Fibroblast of peridontal ligament (primary cell): ENCODE measurements around the gene HNRNPUL1.

Source experiments
- DNase-seq: peaks from one replicate; pipeline ENCODE4 v3.0.0-alpha.2; 2010; ENCODE audit errors: extremely low read depth

Gene HNRNPUL1

GRCh38 chr19:41263850-41264580 is at the start of gene HNRNPUL1:
TSS of gene HNRNPUL1 (plus strand) at chr19:41264372. CDS start at chr19:41264504, 132 bp downstream.
- peak; percentile 100 for DNase-seq

- DNase-seq = no peak
Observed at GRCh38 chr19:41217741-41218140, 46.4 kb upstream of the HNRNPUL1 start.

GRCh38 chr19:41218249-41218614 is 45.9 kb upstream of the HNRNPUL1 start:
- no peak for DNase-seq

- peak; percentile 83 for DNase-seq
Observed at GRCh38 chr19:41218615-41219507, 45.3 kb upstream of the HNRNPUL1 start, which contains the start of gene AXL. TSS of gene AXL (plus strand) at chr19:41219223. CDS start at chr19:41219393, 170 bp downstream.

GRCh38 chr19:41219924-41220567 is 44.1 kb upstream of the HNRNPUL1 start:
- DNase-seq = peak; percentile 63

- no peak for DNase-seq
Observed at GRCh38 chr19:41220811-41221210, 43.4 kb upstream of the HNRNPUL1 start.

GRCh38 chr19:41221514-41222205 is 42.5 kb upstream of the HNRNPUL1 start:
- DNase-seq = no peak

- DNase-seq = no peak
Observed at GRCh38 chr19:41222240-41222639, 41.9 kb upstream of the HNRNPUL1 start.

- peak; percentile 64 for DNase-seq
Observed at GRCh38 chr19:41223431-41224234, 40.5 kb upstream of the HNRNPUL1 start.

- DNase-seq = no peak
Observed at GRCh38 chr19:41224632-41225031, 39.5 kb upstream of the HNRNPUL1 start.

- DNase-seq = peak; percentile 98
Observed at GRCh38 chr19:41225238-41226052, 38.7 kb upstream of the HNRNPUL1 start.

- peak; percentile 66 for DNase-seq
Observed at GRCh38 chr19:41226053-41226873, 37.9 kb upstream of the HNRNPUL1 start.

- DNase-seq = no peak
Observed at GRCh38 chr19:41226874-41227390, 37.2 kb upstream of the HNRNPUL1 start.

GRCh38 chr19:41228486-41228885 is 35.7 kb upstream of the HNRNPUL1 start:
- DNase-seq = no peak

- peak; percentile 44 for DNase-seq
Observed at GRCh38 chr19:41229338-41229737, 34.8 kb upstream of the HNRNPUL1 start.

GRCh38 chr19:41230067-41230857 is 33.9 kb upstream of the HNRNPUL1 start:
- DNase-seq = no peak

- no peak for DNase-seq
Observed at GRCh38 chr19:41232686-41233085, 31.5 kb upstream of the HNRNPUL1 start.

- no peak for DNase-seq
Observed at GRCh38 chr19:41233748-41234240, 30.4 kb upstream of the HNRNPUL1 start.
